Subcutaneous abdominal adipose tissue (tissue), 5 donors: ENCODE data around the gene HOXB2.
"Not testable (repeated sequence)": the region's sequence is repeated elsewhere in the genome, so short reads cannot be mapped to it uniquely, and the experiment has no call there.

Experiments
- H3K27ac ChIP-seq: one replicate; pipeline ENCODE4 v1.7.0; 2013; ENCODE audit warnings: low read depth, mild to moderate bottlenecking, inconsistent platforms, low read length, moderate library complexity
- H3K27me3 ChIP-seq, 5 donors: one replicate each; pipeline ENCODE4 v1.7.0; 2013; ENCODE audit warnings: low read length in 5 of 5, inconsistent platforms in 1 of 5; ENCODE audit not compliant: control insufficient read depth in 5 of 5, insufficient read depth in 4 of 5
- H3K36me3 ChIP-seq, 5 donors: one replicate each; pipeline ENCODE4 v1.7.0; 2013; ENCODE audit warnings: low read length in 5 of 5; ENCODE audit not compliant: control insufficient read depth in 5 of 5, insufficient read depth in 5 of 5
- H3K4me1 ChIP-seq, 5 donors: one replicate each; pipeline ENCODE4 v1.7.0; 2013; ENCODE audit warnings: low read length in 5 of 5, mild to moderate bottlenecking in 3 of 5, moderate library complexity in 1 of 5; ENCODE audit not compliant: control insufficient read depth in 5 of 5, insufficient read depth in 5 of 5
- H3K4me3 ChIP-seq, 5 donors: one replicate each; pipeline ENCODE4 v1.7.0; 2013; ENCODE audit warnings: low read length in 5 of 5, low read depth in 1 of 5
- H3K9ac ChIP-seq, 5 donors: one replicate each; pipeline ENCODE4 v1.7.0; 2013; ENCODE audit warnings: low read length in 5 of 5, mild to moderate bottlenecking in 4 of 5, moderate library complexity in 3 of 5
- H3K9me3 ChIP-seq, 5 donors: one replicate each; pipeline ENCODE4 v1.7.0; 2013; ENCODE audit warnings: low read length in 5 of 5; ENCODE audit not compliant: control insufficient read depth in 5 of 5
- donor health status: healthy.
- donor health status: healthy.
- donor health status: healthy.
- donor health status: healthy.
- donor health status: healthy.

HOXB2 gene

DNA sequence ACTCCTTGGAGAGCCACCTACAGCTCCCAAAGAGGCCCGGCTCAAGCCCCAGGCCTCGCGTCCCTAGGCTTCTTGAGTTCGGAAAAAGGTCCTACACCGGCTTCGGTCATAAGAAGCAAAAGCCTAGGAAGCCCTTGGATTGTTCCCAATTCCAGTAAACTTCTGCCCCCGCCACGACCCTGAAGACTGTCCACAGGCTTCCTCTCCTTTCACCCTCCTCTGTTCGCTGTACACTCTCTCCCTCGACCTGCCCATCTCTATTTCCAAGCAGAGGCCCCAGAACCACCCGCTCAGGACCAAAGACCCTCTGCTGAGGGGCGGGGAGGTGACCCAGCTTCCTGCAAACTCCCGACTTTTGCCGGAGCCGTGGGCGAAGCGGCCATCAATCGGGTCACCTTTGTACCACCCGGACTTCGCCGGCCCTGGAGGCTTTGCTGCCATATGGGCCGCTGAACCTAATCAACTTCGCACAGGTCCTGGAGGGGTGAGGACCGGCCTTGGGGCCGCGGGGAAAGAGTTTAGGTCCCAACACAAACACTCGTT lies 2.7 kb downstream of the HOXB2 start:
- Histone ChIP-seq H3K27ac (peak overlapping the region; percentile 95), H3K4me3 (peak overlapping the region; percentile 88 to 92 (median 89)), H3K9me3 (no peaks in the 10 kb centered on the region), H3K36me3 (no peaks in the 10 kb centered on the region), H3K4me1 (peaks cover 9 to 53% (median 41%) of the 10 kb centered on the region in 5 donors), H3K27me3 (no peaks in the 10 kb centered on the region), H3K9ac (peak overlapping the region; percentile 48 to 86 (median 84))

DNA sequence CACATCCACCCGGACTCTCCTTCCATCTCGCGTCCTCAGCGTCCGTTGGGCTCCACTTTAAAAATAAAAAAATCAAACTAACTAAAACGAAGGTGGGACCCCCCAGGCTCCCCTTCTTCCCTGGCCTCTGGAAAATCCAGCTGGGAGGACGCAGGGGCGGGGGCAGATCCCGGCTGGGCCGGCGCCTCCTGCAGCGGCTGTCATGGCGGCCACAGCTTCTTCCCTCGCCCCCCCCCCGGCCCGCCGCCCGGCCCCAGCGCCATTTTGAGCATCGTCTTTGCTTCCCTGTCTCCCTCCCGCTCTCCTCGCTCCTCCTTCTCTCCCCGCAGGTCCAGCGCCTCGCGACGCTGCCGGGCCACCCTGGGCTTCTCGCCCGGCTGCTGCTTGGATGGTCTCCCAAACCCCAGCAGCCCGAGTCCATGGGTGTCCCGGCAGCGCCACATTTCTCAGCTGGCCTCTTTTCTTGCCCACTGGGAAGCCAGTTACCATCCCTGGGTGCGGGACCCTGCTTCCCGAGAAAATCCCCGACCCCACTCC lies 3.3 kb downstream of the HOXB2 start:
- peak overlapping the region; percentile 79 to 92 (median 89) for H3K4me3 ChIP-seq
- H3K9ac ChIP-seq = peak overlapping the region; percentile 48 to 86 (median 84)
- H3K27me3 ChIP-seq = no peaks in the 10 kb centered on the region
- peak overlapping the region; percentile 95 for H3K27ac ChIP-seq
- no peaks in the 10 kb centered on the region for H3K36me3 ChIP-seq
- peaks cover 9 to 47% (median 36%) of the 10 kb centered on the region in 5 donors for H3K4me1 ChIP-seq
- H3K9me3 ChIP-seq = no peaks in the 10 kb centered on the region

DNA sequence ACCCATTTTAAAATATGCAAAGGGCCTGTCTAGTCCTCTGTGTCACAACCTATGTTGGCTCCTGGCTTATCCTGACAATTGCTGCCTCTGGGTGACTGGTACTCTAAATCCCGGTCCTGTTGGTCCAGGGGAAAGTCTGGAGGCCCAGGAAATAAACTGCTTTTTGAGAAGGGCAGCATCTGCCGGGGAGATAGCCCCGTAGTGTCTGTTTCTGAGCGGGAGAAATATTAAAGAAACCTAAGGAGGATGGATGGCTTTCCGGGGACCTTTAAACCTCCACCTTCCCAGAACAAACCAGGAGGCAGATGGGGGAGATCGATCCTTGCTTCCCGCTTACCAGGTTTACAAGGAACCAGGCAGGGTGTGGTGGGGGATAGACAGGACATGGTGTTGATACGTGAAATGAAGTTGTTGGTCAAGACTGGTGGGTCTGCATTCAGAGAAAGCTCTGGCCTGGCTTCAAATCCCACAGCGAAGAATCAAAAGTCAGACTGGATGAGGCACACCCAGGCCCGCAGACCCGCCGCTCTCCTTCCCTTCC lies 3.8 kb downstream of the HOXB2 start:
- peak overlapping the region; percentile 95 for H3K27ac ChIP-seq

DNA sequence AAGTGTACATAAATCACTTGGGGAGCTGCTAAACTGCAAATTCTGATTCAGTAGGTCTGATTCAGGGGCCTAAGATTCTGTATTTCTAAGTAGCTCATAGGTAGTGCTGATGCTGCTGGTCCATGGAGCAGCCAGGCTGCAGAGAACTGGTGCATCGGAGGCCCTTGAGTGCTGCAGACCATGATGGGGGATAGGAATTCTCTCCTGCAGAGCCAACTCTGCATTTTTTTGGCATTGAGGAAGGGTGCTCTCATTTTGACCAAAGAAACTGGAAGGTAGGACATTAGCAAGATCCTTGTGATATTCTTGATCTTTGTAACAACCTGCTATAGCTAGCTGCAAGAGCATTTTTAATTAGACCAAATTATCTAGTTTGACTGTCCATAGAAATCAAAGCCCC lies 4.7 kb downstream of the HOXB2 start:
- no peak overlapping the region for H3K9ac ChIP-seq
- no peak overlapping the region for H3K4me3 ChIP-seq
- H3K9me3 ChIP-seq = no peaks in the 10 kb centered on the region
- peaks cover 3 to 33% (median 22%) of the 10 kb centered on the region in 5 donors for H3K4me1 ChIP-seq
- no peaks in the 10 kb centered on the region for H3K36me3 ChIP-seq
- H3K27ac ChIP-seq = no peak overlapping the region
- no peaks in the 10 kb centered on the region for H3K27me3 ChIP-seq

More for the DNA sequence above, 3.8 kb downstream of the HOXB2 start:
- Histone ChIP-seq H3K4me1 (peaks cover 4 to 42% (median 31%) of the 10 kb centered on the region in 5 donors), H3K9me3 (no peaks in the 10 kb centered on the region), H3K9ac (peak overlapping the region; percentile 38 to 84 (median 80)), H3K36me3 (no peaks in the 10 kb centered on the region), H3K27me3 (no peaks in the 10 kb centered on the region), H3K4me3 (peak overlapping the region; percentile 75 to 89 (median 88))

DNA sequence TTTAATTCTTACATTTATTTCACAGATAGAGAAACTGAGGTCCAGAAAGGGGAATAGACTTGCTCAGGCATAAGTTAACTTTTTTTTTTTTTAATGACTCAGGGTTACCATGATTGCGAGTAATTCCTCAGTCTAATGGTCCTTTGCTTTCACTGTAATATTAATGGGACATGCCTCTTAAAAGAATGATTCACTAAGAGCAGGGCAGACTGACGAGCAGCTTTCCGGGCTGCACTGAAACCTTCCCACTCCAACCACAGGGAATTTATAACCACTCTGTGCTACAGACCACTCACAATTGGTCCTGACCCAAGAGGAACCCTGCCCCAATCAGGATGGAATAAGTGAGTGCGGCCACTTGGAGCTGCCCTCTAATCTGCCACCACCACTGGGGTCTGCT lies 5.7 kb downstream of the HOXB2 start:
- H3K4me1 ChIP-seq = peaks cover 2 to 30% (median 18%) of the 10 kb centered on the region in 5 donors
- no peak overlapping the region for H3K4me3 ChIP-seq
- no peaks in the 10 kb centered on the region for H3K27me3 ChIP-seq
- no peaks in the 10 kb centered on the region for H3K36me3 ChIP-seq
- no peaks in the 10 kb centered on the region for H3K9me3 ChIP-seq
- H3K27ac ChIP-seq = no peak overlapping the region
- no peak overlapping the region for H3K9ac ChIP-seq

DNA sequence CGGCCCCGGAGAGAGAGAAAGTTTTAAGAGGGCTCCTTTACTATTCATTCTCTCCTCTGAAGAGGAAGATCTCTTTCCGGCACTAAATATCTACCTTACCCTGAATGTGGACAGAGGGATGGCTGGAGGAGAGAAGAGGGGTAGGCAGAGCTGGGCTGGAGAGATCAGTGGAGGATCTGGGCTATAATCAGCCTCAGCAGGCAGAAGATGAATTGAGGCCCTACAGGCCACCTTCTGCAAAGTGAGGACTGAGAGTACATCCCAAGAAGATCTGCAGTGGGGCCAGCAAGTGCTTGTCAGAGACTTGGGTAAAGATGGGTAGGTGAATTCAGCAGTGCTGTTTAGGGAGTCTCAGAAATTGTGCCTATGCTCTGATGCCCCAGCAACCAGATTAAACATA lies 7.6 kb downstream of the HOXB2 start:
- H3K4me1 ChIP-seq = peaks cover 2 to 15% (median 12%) of the 10 kb centered on the region in 5 donors
- no peaks in the 10 kb centered on the region for H3K27me3 ChIP-seq
- H3K9me3 ChIP-seq = no peaks in the 10 kb centered on the region
- no peak overlapping the region for H3K9ac ChIP-seq
- H3K36me3 ChIP-seq = no peaks in the 10 kb centered on the region
- no peak overlapping the region for H3K4me3 ChIP-seq
- no peak overlapping the region for H3K27ac ChIP-seq

DNA sequence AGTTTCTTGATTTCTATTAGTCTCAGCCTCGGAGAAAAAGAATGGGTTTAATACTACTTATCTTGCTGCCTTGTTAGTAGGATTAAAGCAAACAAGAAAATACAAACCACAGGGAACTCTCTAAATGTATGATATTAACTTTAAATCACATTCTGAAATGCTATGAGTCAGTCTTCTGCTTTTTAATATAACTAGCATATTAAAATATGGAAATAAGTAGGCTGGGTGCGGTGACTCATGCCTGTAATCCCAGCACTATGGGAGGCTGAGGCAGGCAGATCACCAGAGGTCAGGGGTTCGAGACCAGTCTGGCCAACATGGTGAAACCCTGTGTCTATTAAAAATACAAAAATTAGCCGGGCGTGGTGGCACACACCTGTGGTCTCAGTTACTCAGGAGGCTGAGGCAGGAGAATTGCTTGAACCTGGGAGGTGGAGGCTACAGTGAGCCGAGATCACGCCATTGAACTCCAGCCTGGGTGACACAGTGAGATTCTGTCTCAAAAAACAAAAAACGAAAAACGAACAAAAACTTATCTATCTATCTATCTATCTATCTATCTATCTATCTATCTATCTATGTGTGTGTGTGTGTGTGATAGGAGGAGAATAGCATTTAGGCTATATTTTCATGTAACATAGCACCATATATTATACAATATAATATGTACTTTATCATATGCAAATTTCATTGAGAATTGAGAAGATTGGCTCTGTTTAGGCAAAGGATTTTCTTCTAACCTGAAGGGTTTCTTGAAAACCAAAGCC lies 8.9 kb downstream of the HOXB2 start:
- not testable (repeated sequence) for H3K9ac ChIP-seq, H3K27me3 ChIP-seq, H3K36me3 ChIP-seq, H3K4me1 ChIP-seq, H3K4me3 ChIP-seq, H3K9me3 ChIP-seq, H3K27ac ChIP-seq

DNA sequence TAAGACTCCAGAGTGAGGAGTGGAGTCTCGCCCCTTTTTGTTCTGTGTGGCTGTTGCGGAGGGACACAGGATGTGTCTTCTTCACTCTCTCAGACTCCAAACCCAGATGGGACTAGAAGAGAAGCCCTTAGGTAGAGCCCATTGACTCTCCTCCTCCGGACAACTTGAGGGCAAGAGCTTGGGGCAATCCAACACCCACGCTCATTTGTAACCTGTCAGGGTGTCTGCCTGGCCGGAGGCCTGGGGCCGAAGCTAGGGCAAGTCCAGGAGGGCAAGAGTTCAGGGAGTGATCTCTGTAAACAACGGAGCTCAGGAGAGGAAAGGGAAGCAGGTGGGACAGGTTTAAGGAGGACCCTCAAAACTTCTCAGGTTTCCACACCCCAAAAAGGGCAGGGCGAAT lies 12.6 kb downstream of the HOXB2 start:
- Histone ChIP-seq H3K27me3 (no peaks in the 10 kb centered on the region), H3K9me3 (no peaks in the 10 kb centered on the region), H3K27ac (no peak overlapping the region)

DNA sequence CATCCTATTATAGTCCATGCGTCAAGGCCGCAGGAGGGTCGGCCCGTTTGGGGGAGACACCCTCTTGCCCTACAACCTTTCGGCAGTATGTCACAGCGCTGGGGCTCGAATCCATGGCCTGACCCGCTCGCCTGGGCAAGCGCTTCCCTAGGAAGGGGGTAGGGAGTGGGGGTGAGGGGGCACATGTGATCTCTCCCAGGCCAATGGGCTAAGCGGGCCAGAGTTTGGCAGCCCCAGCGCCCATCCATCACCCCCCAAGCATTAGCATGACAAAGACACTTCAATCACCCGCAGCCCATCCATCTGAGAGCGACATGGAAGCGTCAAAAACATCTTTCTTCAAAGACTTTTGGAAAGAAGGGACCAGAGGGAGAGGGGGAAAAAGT lies 14.0 kb downstream of the HOXB2 start, which contains the start of gene HOXB1:
Gene HOXB1, minus strand, starts transcription at position 125 of the 386 bp plus-strand sequence. Its CDS starts 107 bp downstream, at position 18.
- Histone ChIP-seq H3K4me1 (peaks cover 0 to 5% (median 4%) of the 10 kb centered on the region in 5 donors), H3K27me3 (peaks cover 0 to 6% (median 2%) of the 10 kb centered on the region in 5 donors), H3K27ac (no peak within 1 kb of the TSS), H3K9me3 (no peaks in the 10 kb centered on the region), H3K4me3 (no peak within 1 kb of the TSS), H3K9ac (no peak within 1 kb of the TSS), H3K36me3 (no peaks in the 10 kb centered on the region)

More for the DNA sequence above, 12.6 kb downstream of the HOXB2 start:
- H3K9ac ChIP-seq = no peak overlapping the region
- H3K4me1 ChIP-seq = no peaks in the 10 kb centered on the region
- no peak overlapping the region for H3K4me3 ChIP-seq
- no peaks in the 10 kb centered on the region for H3K36me3 ChIP-seq
